NCI-H774 (cell line): ENCODE results near the gene TMEM31.

Experiments used
- DNase-seq: peaks from one replicate; lab custom pipeline; 2025; lab: John Stamatoyannopoulos, UW

TMEM31 gene, protein sequence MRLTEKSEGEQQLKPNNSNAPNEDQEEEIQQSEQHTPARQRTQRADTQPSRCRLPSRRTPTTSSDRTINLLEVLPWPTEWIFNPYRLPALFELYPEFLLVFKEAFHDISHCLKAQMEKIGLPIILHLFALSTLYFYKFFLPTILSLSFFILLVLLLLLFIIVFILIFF

DNA sequence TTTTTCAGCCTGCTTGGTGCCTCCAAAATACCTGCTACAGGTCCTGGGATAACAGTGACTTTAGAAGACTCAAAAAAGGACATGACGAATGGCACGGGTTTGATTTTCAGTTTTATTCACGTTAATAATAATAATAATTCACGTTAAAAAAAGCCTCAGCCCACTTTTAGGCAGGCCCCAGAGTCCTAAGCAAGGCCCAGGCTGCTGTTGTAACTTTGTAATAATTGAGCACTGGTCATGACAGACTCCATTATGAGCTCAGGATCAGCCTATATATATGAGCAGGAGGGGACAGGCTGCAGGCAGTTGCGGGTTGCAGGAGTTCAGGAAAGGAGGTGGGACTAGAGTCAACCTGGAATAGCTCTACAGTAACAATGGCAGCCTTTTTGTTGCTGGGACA, at the start of gene TMEM31:
Gene TMEM31 (plus strand): TSS at position 301 of the 400 bp plus-strand sequence. CDS start 1,350 bp downstream, outside the sequence.
- no peak for DNase-seq

DNA sequence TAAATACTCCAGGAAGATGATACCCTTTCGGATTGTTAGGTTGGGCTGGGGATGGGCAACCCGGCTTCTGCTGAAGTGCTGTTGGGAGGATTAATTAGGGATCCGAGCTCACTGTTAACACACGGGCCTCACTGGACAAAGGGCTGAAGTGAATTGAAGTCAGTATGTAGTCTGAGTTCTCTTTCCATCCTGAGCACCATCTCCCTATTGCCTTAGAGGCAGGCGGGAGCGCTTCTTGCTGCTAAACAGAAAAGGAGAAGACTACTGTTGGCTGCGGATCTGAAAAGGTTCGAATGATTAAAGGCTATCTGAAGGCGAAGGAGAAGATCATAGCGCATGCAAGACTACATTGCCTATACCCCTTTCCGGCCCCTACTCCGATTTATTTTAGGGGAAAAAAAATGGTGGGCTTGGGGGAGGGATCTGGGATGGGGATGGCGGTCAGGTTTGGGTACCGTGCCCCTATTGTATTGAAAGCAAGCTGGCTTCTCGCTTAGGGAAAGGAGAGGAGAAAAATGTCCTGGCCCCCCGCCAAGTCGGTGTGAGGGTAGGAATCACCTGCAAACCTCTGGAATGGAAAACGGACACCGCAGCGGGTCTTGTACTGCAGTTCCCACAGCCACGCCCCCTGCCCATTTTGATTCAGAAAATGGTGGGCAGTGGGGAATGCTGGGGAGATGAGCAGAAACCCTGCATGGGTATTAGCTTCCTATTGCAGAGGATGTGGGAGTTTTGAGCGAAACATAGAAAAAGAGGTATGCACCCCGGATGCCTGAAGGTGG, 46.5 kb upstream of the TMEM31 start:
- DNase-seq: no peak

DNA sequence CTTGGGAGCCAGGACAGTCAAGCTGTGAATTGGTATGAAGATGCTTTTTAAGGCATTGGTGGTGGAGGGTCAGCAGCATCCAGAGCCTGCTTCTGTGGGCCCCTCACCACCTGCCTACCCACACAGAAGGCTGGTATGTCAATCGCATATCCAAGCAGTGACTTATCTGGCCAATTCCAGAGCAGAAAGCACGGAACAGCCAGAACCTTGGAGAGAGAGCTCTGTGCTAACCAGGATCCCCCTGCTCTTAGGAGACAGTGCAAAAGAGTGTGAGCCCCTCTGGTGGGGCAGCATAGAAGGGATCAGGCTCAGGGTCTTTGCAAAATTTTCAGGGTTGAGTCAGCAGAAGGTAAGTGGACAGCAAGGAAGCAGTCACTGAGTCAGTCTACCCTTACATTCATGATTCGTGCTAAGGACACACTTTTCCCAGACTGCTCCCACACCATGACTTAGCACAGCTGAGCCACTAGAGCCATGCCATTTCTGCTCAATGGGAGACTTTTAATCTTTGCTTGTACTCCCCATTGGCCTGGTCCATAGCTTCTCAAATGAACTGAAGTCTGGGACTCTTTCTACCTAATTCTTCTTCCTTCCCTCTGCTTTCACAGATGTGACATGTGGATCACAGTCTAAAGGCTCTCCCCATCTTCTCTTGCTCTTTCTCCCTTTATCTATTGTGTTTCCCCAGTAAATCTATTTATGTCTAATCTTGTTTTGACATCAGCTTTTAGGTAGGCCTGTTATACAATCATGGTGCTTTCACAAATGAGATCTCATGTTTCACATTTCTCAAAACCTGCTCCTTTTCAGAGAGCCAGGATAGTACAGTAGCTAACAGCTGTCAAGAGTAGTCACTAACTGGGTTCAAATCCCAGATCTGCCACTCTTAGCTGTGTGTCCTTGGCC, 44.3 kb upstream of the TMEM31 start:
- DNase-seq: no peak

DNA sequence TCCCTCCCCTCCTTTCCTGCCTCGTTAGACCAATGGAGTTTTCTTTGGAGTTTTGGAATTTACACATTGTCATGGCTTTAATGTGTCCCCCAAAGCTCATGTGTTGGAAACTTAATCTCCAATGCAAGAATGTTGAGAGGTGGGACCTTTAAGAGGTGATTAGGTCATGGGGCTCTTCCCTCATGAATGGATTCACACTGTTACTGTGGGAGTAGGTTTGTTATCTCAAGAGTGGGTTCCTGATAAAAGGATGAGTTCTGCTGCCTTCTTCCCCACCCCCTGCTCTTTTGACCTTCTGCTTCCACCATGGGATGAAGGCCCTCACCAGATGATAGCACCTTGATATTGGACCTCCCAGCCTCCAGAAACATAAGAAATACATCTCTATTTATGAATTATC, 41.0 kb upstream of the TMEM31 start:
- DNase-seq: no peak

DNA sequence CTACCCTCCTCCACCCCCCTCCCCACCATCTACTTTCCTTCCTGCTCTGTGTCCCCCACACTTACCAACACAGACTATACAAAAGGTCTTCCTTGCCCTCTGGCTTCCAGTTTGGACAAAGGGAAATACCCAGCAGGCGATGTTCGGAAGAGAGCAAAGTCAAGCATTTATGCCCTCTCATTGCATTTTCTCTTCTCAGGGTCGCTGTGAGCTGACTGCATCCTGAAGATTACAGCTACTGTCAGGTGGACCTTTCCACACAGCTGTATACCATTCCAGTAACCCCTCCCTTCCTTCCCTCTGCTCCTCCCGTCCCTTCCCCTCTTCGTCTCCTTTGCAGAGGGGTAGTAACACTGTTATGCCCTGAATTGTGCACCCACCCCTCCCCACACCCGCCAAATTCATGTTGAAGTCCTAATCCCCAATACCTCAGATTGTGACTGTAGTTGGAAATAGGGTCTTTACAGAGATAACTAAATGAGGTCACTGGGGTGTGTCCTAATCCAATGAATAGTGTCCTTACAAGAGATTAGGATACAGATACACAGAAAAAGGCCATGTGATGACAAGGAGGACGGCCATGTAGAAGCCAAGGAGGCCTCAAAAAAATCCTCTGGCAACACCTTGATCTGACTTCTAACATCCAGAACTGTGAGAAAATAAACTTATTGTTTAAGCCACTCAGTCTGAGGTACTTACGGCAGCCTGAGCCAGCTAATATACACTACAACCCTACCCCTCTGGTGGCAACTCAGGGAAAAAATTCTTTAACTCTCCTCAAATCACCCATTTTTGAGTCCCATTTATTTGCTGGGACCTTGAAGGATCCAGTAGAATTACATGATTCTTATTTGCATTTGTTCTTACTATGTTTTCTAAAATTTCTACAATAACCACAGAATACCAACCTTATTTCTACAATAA, 35.9 kb upstream of the TMEM31 start:
- no peak for DNase-seq

DNA sequence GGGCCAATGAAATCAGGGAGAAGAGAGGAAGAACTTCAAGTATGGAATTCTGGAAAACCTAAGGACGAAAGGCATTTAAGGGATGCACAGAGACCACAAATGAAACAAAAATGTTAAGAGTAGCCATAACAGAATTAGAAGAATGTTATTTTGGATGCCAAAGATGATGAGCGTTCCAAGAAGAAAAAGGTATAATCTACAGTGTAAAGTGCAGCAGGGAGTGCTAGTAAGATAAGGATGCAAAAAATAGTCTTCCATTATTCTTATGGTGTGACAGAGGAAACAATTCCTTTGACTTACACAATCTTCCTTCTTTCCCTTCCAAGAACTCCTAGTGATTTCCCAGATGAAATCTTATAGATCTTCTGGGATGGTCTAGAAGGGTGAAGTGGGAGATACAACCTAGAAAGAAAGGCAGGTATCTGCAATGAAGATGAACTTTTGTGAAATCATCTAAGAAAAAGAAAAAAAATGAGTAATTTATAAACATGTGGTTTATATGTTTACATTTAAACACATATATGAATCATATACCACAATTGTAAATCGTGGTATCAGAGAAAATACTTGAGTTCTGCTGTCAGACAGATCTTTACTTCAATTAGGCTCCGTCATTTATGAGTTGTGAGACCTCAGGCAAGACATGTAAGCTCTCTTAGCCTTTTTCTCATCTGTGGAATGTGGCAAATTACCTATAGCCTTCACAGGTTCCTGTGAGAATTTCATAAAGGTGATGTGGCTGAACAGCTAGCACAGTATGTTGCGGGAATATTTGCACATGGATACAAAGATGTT, 32.3 kb upstream of the TMEM31 start:
- no peak for DNase-seq

DNA sequence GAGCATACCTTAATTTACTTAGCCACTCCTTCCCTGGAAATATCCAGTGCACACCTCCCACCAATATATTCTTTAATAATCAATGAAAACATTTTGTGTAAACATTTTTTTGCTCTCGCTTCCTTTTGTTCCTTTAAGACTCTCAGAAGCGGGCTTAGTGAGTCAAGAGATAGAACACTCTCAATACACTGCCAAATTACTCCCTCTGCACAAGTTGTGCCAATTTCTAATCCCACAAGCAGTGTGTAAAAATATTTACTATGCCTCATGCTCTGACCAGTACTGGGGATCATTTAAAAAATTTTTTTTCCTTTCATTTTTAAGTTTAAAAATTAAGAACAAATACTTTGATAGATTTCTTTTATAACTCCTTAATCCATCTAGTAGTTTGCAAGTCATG, 29.3 kb upstream of the TMEM31 start:
- DNase-seq: no peak

DNA sequence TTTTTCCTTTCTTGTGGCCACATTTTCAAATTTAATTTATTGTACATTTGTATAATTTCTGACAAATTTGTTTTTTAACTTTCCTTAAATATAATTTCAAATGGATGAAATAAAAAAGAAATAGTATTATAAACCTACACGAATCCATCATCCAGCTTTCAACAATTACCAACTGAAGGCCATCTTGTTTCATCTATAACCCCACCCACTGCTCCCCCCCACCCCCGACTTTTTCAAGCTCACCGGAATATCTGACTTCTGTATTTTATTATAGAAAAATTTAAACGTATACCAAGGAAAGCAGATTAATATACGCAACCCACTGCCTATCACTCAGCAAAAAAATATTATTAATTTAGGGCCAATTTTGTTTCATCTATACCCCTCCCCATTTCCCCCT, 25.3 kb upstream of the TMEM31 start:
- no peak for DNase-seq

DNA sequence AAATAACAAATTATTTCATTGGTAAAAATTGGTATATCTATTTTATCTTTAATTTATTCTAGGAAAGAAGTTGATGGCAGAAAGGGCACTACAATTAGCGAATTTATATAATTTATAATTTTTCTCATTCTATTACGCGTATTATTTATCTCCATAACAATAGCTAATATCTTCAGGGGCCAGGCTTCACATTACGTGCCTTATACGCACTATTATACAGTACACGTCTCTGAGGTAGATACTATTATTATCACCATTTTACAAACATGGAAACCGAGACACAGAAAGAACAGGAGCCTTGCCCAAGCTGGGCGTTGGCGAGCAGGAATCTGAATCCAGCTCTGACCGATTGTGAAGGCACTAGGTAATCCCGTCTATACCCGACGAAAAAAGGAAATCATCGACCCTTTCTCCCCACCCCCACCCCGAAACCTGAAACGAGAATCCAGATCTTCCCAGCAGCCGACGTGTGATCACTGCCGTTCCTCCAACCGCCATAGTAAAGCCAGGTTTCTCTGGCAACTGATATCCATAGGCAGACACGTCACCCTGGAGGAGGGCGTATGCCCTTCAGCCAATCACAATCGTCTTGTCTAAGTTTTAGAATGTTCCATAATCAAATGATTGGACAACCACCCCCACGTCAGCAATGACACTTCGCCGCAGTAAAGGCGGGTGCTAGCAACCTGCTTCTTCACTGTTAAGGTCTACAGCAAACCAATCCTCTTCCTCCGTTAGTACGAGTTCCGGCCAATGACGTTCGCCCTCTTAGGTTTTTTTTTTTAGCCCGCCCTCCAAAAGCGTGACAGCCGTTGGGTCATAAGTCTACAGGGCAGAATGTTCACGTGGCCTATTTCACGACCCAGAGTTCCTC, 24.3 kb upstream of the TMEM31 start, which contains the start of gene MORF4L2:
Gene MORF4L2 (minus strand): TSS at position 501 of the 874 bp plus-strand sequence. CDS start 9,672 bp downstream, outside the sequence.
- peak; percentile 89 for DNase-seq

DNA sequence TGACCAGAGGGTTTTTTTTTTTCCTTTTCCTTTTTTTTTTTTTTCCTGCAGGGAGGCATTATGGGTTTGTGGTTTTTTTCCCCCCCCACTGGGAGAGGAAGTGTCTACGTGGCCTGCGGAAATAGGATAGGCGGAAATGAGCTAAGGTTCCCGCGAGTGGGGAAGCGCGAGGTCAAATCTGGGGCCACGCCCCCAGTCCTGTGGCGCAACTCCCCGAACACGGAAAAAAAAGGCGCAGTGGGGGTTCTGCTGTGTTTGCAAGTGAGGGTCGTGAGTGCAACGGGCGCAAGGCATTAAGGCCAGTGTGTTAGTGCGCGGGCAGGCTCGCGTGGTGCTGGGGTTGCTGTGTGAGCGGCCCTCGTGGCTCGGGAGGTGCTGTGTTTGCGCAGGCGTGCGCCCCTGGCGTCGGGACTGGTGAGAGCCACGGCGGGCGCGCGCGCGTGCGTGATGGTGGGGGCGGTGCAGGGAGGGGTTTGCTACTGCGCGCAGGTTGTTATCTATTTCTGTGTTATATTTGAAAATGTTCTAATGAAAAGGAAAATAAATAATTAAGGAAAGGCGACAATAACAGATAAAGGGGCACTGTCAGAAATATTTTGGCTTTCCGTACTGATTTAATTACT, 23.5 kb upstream of the TMEM31 start:
- DNase-seq: peak; percentile 57

DNA sequence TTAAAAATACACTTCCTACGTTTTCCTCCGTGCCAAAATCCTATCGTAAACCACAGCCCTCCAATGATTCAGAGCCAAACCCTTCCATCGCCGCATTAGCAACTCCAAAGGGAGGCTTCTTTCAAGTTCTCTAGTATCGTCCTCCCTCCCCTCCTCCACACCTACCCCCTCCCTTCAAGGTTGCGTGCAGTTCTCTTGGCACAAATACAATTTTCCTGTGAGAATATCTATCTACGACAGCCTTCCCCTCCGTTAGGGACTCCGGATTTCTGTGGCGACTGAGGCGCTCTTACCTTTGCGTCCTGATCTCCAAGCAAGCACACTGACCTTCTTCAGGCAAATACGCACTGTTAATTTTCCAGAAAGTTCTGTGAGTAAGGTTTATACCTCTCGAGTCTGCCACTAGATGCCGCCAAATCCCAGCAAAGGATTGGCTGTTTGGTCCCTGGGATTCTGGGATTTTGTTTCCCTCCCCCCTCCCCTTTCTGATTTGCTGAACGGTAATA, 23.0 kb upstream of the TMEM31 start:
- DNase-seq: peak; percentile 49

DNA sequence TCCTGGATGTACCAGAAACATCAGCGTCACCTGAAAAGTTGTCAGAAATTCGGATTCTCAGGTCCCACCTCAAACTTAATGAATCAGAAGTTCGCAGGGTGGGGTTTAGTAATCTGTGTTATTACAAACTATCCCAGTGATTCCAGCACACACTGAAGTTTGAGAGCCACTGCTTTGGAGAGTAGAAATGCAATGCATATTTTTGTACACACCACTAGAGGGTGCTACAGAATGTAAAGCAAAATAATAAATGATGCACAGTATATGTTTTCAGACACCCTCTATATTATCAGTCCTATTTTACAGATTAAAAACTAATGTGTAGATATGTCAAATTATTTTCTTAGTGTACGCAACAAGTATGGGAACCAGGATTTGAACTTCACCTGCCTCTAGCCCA, 21.8 kb upstream of the TMEM31 start:
- DNase-seq: peak; percentile 4

DNA sequence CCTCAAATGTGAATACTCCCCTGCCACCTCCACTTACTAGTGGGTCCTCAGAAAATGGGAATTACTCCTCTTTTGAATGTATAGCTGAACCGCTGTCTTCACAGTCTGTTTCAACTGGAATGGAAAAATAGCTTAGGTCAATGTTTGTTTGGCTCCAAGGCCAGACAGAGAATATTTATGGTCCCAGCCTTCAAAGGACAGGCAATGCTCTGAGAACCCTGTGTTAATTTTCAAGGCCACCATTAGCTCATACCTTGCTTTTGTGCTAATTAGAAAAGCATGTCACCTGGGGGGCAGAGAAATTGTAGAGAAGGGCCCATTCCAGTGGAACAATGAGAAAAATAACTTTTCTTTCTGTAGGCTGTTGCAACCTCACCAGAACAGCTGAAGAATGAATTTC, 19.6 kb upstream of the TMEM31 start:
- no peak for DNase-seq

DNA sequence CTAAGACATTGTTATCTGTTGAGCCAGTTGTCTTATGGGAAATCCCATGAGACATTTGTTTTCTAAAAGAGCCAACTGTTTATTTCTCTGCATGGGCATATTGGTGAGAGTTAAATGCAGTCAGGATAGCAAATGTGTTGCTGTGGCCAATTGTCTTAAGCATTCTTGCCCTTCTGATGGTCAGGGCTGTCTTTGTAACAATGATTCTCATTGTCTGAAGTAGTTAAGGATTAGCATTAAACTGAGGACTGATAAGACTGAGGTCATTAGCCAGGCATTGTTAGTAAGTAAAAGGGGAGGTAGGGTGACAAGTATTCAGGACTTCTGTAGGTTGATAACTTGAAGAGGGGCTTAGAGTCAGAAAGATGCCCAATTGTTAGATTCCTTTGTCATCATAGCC, 13.0 kb upstream of the TMEM31 start:
- no peak for DNase-seq

DNA sequence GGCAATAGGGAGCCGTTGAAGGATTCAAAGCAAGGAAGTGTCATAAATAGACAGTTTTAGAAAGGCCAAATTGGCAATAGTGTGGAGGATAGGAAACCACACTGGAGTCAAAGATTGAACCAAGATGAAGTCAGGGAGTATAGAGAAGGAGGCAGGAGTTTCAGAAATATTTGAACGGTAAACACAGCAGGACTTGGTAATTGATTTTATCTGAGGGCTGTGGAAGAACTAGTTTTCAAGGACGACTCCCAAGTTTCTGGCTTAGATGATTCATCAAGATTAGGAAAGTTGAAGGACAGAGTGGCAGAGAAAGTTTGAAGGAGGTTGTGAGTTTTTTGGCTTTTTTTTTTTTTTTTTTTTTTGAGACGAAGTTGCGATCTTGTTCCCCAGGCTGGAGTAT, 11.5 kb upstream of the TMEM31 start:
- DNase-seq: no peak

DNA sequence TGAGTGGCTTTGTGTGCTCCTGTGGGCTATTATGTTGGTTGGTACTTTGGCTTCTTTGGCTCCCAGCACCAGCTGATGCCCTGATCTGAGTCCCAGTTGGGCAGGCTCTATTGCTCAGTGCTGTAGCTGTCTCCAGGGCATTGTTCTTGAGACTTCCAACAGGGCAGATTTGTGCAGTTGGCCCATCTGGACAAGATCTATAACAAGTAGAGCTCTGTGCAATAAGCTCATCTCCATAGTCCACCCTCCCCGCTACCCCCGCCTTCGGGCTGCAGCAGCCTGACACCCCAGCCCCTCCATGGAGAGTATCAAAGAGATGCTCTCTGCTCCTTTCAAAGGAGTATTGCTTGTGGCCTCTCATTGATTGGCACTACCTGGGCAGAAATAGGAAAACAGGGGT, 5.8 kb upstream of the TMEM31 start:
- no peak for DNase-seq

DNA sequence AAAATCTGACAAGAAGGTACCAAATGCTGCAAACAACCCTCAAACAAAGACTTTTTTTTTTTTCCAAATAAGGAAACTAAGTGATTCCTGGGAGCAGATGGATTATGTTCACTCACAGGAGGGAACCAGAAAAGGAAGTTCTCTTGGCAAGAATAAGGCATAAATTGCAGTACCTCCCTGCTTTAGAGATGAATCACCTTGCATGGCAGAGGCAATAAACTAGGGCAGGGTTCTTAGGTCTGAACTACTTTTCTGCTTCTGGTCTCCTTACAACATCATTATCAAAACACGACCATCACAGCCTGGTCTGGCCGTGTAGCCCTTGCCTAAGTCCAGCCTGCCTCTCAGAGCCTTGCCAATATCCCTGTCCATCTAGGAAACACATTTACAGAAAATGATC, 6.3 kb downstream of the TMEM31 start:
- no peak for DNase-seq

DNA sequence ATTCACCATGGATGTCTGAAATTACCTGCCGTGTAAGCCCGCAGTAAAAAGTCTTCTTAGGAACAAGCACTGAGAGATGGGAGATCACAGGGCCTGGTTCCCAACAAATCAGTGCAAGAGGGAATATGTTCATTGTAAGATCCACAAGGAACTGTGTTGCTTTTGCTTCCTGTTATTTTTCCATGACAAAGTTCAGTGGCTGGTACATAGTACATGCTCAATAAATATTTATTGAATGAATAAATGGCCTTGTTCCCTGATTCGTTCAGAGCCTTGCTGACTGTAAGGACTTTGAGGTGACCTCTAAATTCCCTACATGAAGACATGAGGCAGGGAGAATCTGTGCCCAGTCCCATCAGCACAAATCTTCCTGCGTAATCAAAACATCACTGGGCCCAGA, 7.4 kb downstream of the TMEM31 start:
- DNase-seq: no peak

DNA sequence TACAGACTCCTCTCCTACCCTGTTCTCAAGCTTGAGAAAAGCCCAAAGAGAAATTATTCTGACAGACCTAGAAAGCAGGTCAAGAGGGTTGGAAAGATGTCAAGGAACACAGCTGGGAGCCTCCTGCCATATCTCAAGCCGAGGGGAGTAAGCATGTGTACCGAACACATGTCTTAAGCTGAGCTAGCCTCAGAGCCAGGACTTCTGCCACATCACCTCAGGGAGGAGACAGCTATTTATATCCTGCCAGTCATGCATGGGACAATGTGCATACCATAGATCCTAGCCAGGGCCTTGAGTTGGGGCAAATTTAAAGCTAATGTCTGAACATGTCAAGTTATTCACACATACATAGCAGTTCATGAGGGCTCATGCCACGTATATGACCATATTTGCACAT, 11.8 kb downstream of the TMEM31 start:
- DNase-seq: no peak
